K562 (cell line): ENCODE data around the gene CTDSP2.

Experiments used
- BCLAF1 ChIP-seq, 2 experiments: fragments of 450-650 bp in 1 of 2; IDR thresholded peaks; 2 replicates each; pipeline ENCODE4 v1.6.1; 2011 to 2017; ENCODE audit warnings: low read depth in 2 of 2, antibody characterized with exemption in 1 of 2, borderline replicate concordance in 1 of 2, low read length in 1 of 2, mild to moderate bottlenecking in 1 of 2, mixed read lengths in 1 of 2; ENCODE audit not compliant: control insufficient read depth in 1 of 2
- CTCF ChIP-seq, 3 experiments: IDR thresholded peaks in 2 of 3; conservative IDR thresholded peaks in 1 of 3; 2 replicates each; pipeline ENCODE4 v1.5.1; 2011 to 2012; ENCODE audit warnings: low read length in 3 of 3, mild to moderate bottlenecking in 3 of 3, control low read depth in 2 of 3, improper control_type of control experiment in 1 of 3, inconsistent platforms in 1 of 3, low read depth in 1 of 3, mixed read lengths in 1 of 3, moderate library complexity in 1 of 3; ENCODE audit not compliant: insufficient read depth in 2 of 3
- MXI1 ChIP-seq: IDR thresholded peaks from 2 replicates; pipeline ENCODE4 v1.6.1; 2011; ENCODE audit warnings: low read depth, mild to moderate bottlenecking, improper control_type of control experiment, low read length
- YY1 ChIP-seq, 3 experiments: IDR thresholded peaks; 2 replicates each; pipeline ENCODE4 v1.6.1; 2011; ENCODE audit warnings: low read length in 2 of 3, mild to moderate bottlenecking in 2 of 3, moderate library complexity in 2 of 3, borderline replicate concordance in 1 of 3, control low read depth in 1 of 3, low read depth in 1 of 3; ENCODE audit not compliant: insufficient read depth in 3 of 3, insufficient replicate concordance in 2 of 3, control insufficient read depth in 1 of 3, insufficient read length in 1 of 3; ENCODE audit errors: extremely low read depth in 1 of 3

- TF ChIP-seq CTCF (IDR thresholded peaks at IDR 0.05 in 2 of 3, conservative IDR thresholded peaks at IDR 0.05 in 1 of 3; ENCODE audit: insufficient read depth in 2 of 3, low read depth in 1 of 3, low read length in 3 of 3) = no peak
- TF ChIP-seq BCLAF1 (IDR thresholded peaks at IDR 0.05; ENCODE audit: borderline replicate concordance in 1 of 2, control insufficient read depth in 1 of 2, low read depth in 2 of 2, low read length in 1 of 2) = no peak
- TF ChIP-seq YY1 (IDR thresholded peaks at IDR 0.05; ENCODE audit: borderline replicate concordance in 1 of 3, control insufficient read depth in 1 of 3, extremely low read depth in 1 of 3, insufficient read depth in 3 of 3, insufficient read length in 1 of 3, insufficient replicate concordance in 2 of 3, low read depth in 1 of 3, low read length in 2 of 3) = no peak
- TF ChIP-seq MXI1 = no peak
Measured at GRCh38 chr12:57781244-57781643, 65.3 kb downstream of the CTDSP2 start.
